HEK293 (cell line): ENCODE results near the gene SRBD1.

ENCODE experiments used
- CTCF ChIA-PET: fragments of 350-600 bp; formaldehyde crosslinking; extraction: SDS; loops from one replicate; lab custom pipeline; 2021; ENCODE audit warnings: antibody characterized with exemption; lab: Yijun Ruan, JAX
- POLR2A ChIA-PET: fragments of 300-600 bp; formaldehyde crosslinking; extraction: SDS; loops from one replicate; lab custom pipeline; 2020; ENCODE audit warnings: antibody characterized with exemption, inconsistent platforms; lab: Yijun Ruan, JAX
- H3K27ac ChIP-seq: fragments of 200-500 bp; sonication (Bioruptor generic); 2 replicates; pipeline ENCODE4 v1.5.1; 2014; ENCODE audit warnings: low read depth, low read length, control low read depth, inconsistent platforms; ENCODE audit errors: extremely low read depth
- H3K36me3 ChIP-seq, 2 experiments: fragments of 200-500 bp in 1 of 2; sonication (Bioruptor generic) in 1 of 2; 1 replicate in 1 of 2; 2 replicates in 1 of 2; pipeline ENCODE4 v1.5.1; 2014 to 2017; ENCODE audit warnings: inconsistent platforms in 2 of 2, low read length in 2 of 2; ENCODE audit not compliant: control insufficient read depth in 2 of 2, insufficient read depth in 1 of 2
- H3K4me1 ChIP-seq: fragments of 200-500 bp; sonication (Bioruptor generic); 2 replicates; pipeline ENCODE4 v1.5.1; 2014; ENCODE audit warnings: mild to moderate bottlenecking, low read length, inconsistent platforms; ENCODE audit not compliant: control insufficient read depth, insufficient read depth
- H3K4me3 ChIP-seq: 2 replicates; pipeline ENCODE4 v1.5.1; 2011; ENCODE audit warnings: low read depth, mild to moderate bottlenecking, control low read depth, low read length, moderate library complexity
- H3K9me3 ChIP-seq: fragments of 200-500 bp; sonication (Bioruptor generic); 2 replicates; pipeline ENCODE4 v1.5.1; 2014; ENCODE audit warnings: low read depth, low read length, inconsistent platforms; ENCODE audit not compliant: control insufficient read depth, insufficient read depth
- ATF2 ChIP-seq: fragments of 450-650 bp; formaldehyde crosslinking; IDR thresholded peaks from 2 replicates; pipeline ENCODE4 v1.5.1; 2016; ENCODE audit warnings: missing biosample characterization, missing genetic modification characterization, low read depth
- HIC1 ChIP-seq: fragments of 450-650 bp; formaldehyde crosslinking; IDR thresholded peaks from 2 replicates; pipeline ENCODE4 v1.5.1; 2016; ENCODE audit warnings: missing biosample characterization, missing genetic modification characterization
- HOXC10 ChIP-seq: sonication (generic); formaldehyde crosslinking; IDR thresholded peaks from 2 replicates; pipeline ENCODE4 v1.8.1; 2023; ENCODE audit warnings: mild to moderate bottlenecking, missing genetic modification reagents
- KLF9 ChIP-seq: fragments of 450-650 bp; formaldehyde crosslinking; IDR thresholded peaks from 2 replicates; pipeline ENCODE4 v1.5.1; 2016; ENCODE audit warnings: missing biosample characterization, missing genetic modification characterization, low read depth
- OVOL3 ChIP-seq: fragments of 450-650 bp; formaldehyde crosslinking; IDR thresholded peaks from 2 replicates; pipeline ENCODE4 v1.5.1; 2016; ENCODE audit warnings: missing biosample characterization, missing genetic modification characterization
- RBAK ChIP-seq: fragments of 450-650 bp; formaldehyde crosslinking; IDR thresholded peaks from 2 replicates; pipeline ENCODE4 v1.5.1; 2016; ENCODE audit warnings: missing biosample characterization, missing genetic modification characterization
- SCRT2 ChIP-seq: fragments of 450-650 bp; formaldehyde crosslinking; IDR thresholded peaks from 2 replicates; pipeline ENCODE4 v1.5.1; 2016; ENCODE audit warnings: missing biosample characterization, missing genetic modification characterization
- YY1 ChIP-seq: fragments of 450-650 bp; formaldehyde crosslinking; IDR thresholded peaks from 2 replicates; pipeline ENCODE4 v1.5.1; 2018; ENCODE audit warnings: missing biosample characterization, missing genetic modification characterization
- ZBTB8A ChIP-seq: fragments of 450-650 bp; formaldehyde crosslinking; IDR thresholded peaks from 2 replicates; pipeline ENCODE4 v1.5.1; 2016; ENCODE audit warnings: missing biosample characterization, missing genetic modification characterization
- ZNF112 ChIP-seq: fragments of 450-650 bp; formaldehyde crosslinking; IDR thresholded peaks from 2 replicates; pipeline ENCODE4 v1.5.0; 2017; ENCODE audit warnings: missing biosample characterization, missing genetic modification characterization
- ZNF146 ChIP-seq: fragments of 450-650 bp; formaldehyde crosslinking; IDR thresholded peaks from 2 replicates; pipeline ENCODE4 v1.5.1; 2016; ENCODE audit warnings: missing biosample characterization, missing genetic modification characterization
- ZNF18 ChIP-seq: fragments of 450-650 bp; formaldehyde crosslinking; IDR thresholded peaks from 2 replicates; pipeline ENCODE4 v1.5.1; 2016; ENCODE audit warnings: missing biosample characterization, missing genetic modification characterization
- ZNF292 ChIP-seq: fragments of 450-650 bp; formaldehyde crosslinking; IDR thresholded peaks from 2 replicates; pipeline ENCODE4 v1.5.1; 2016; ENCODE audit warnings: low read depth, missing biosample characterization, missing genetic modification characterization, borderline replicate concordance
- ZNF518A ChIP-seq: fragments of 450-650 bp; formaldehyde crosslinking; conservative IDR thresholded peaks from 2 replicates; pipeline ENCODE4 v1.5.1; 2016; ENCODE audit warnings: low read depth, missing biosample characterization, missing genetic modification characterization
- ZNF610 ChIP-seq: fragments of 450-650 bp; formaldehyde crosslinking; IDR thresholded peaks from 2 replicates; pipeline ENCODE4 v1.5.1; 2016; ENCODE audit warnings: missing biosample characterization, missing genetic modification characterization, borderline replicate concordance
- ZNF791 ChIP-seq: fragments of 450-650 bp; formaldehyde crosslinking; IDR thresholded peaks from 2 replicates; pipeline ENCODE4 v1.5.1; 2016; ENCODE audit warnings: missing biosample characterization, missing genetic modification characterization

The SRBD1 gene

GRCh38 chr2:45379399-45380087 is 231.5 kb downstream of the SRBD1 start:
- ChIA-PET POLR2A (no interaction called here), CTCF (interaction anchor here (0.6 kb wide), 1 partner anchor 375 kb away, joined by 4 read pairs; no protein-coding TSS in a partner anchor)
- no peak for TF ChIP-seq ZNF518A (tag by site-specific recombination)
- TF ChIP-seq HOXC10: no peak
- TF ChIP-seq OVOL3 (tag by site-specific recombination): no peak
- no peak for TF ChIP-seq ZNF112 (tag by site-specific recombination)
- no peak for TF ChIP-seq ZBTB8A (tag by site-specific recombination)
- no peak for TF ChIP-seq SCRT2 (tag by site-specific recombination)
- TF ChIP-seq ZNF791 (tag by site-specific recombination): no peak
- no peak for TF ChIP-seq YY1 (tag by site-specific recombination)
- TF ChIP-seq KLF9 (tag by site-specific recombination): no peak
- no peak for TF ChIP-seq ZNF18
- no peak for TF ChIP-seq RBAK
- no peak for TF ChIP-seq ZNF146 (tag by site-specific recombination)
- no peak for TF ChIP-seq HIC1 (tag by site-specific recombination)
- no peak for TF ChIP-seq ATF2 (tag by site-specific recombination)
- TF ChIP-seq ZNF292 (tag by site-specific recombination): no peak
- no peak for TF ChIP-seq ZNF610 (tag by site-specific recombination)
- Histone ChIP-seq H3K27ac (no peak overlapping the region), H3K9me3 (no peaks in the 10 kb centered on the region), H3K4me1 (peaks cover 3% of the 10 kb centered on the region; the same call in 1 of the 2 replicates), H3K4me3 (no peak overlapping the region), H3K36me3 (no peaks in the 10 kb centered on the region)
